Keratinocyte (primary cell): Measurements from ENCODE around the gene GPR15LG. TPM values are rescaled to one million over a fixed set of nuclear protein-coding genes. Genes with fewer than 3 reads are reported as not detected.

Experiments
- DNase-seq: peaks from one replicate; pipeline ENCODE4 v3.0.0-alpha.2; 2011; ENCODE audit warnings: low read depth, missing footprints, low spot score
- FAIRE-seq: peaks from 2 replicates; lab custom pipeline; 2011; peaks lifted over from hg19 to GRCh38; lab: Jason Lieb, UNC
- H2AFZ ChIP-seq: 2 replicates; pipeline ENCODE4 v1.6.0; 2012; ENCODE audit warnings: low read length, control low read depth, inconsistent platforms; ENCODE audit not compliant: control insufficient read depth
- H3K27ac ChIP-seq: 2 replicates; pipeline ENCODE4 v1.5.1; 2011; ENCODE audit warnings: low read length; ENCODE audit not compliant: control insufficient read depth, insufficient read depth
- H3K27me3 ChIP-seq: 3 replicates; pipeline ENCODE4 v1.6.0; 2011; ENCODE audit warnings: low read length; ENCODE audit not compliant: control insufficient read depth, insufficient read depth; ENCODE audit errors: extremely low read depth
- H3K36me3 ChIP-seq, 2 experiments: 2 replicates in 1 of 2; 3 replicates in 1 of 2; pipeline ENCODE4 v1.5.1; 2011; ENCODE audit warnings: low read length in 2 of 2, mild to moderate bottlenecking in 1 of 2; ENCODE audit not compliant: control insufficient read depth in 2 of 2, insufficient read depth in 2 of 2; ENCODE audit errors: extremely low read depth in 1 of 2
- H3K4me1 ChIP-seq: 3 replicates; pipeline ENCODE4 v1.5.1; 2011; ENCODE audit warnings: low read length; ENCODE audit not compliant: control insufficient read depth, insufficient read depth; ENCODE audit errors: extremely low read depth
- H3K4me2 ChIP-seq: 3 replicates; pipeline ENCODE4 v1.6.0; 2011; ENCODE audit warnings: low read depth, low read length; ENCODE audit not compliant: control insufficient read depth, insufficient read depth; ENCODE audit errors: extremely low read depth
- H3K4me3 ChIP-seq, 3 experiments: fragments of 200-600 bp in 1 of 3; sonication (generic) in 1 of 3; 2 replicates in 2 of 3; 3 replicates in 1 of 3; pipeline ENCODE4 v1.5.1; 2011 to 2016; ENCODE audit warnings: low read length in 3 of 3, mild to moderate bottlenecking in 3 of 3, control low read depth in 2 of 3, inconsistent platforms in 1 of 3, low read depth in 1 of 3, mixed read lengths in 1 of 3, mixed run types in 1 of 3, moderate library complexity in 1 of 3; ENCODE audit not compliant: control insufficient read depth in 2 of 3, insufficient read depth in 2 of 3; ENCODE audit errors: extremely low read depth in 1 of 3
- H3K79me2 ChIP-seq: 2 replicates; pipeline ENCODE4 v1.6.0; 2012; ENCODE audit warnings: low read length; ENCODE audit not compliant: control insufficient read depth, insufficient read depth
- H3K9ac ChIP-seq: 3 replicates; pipeline ENCODE4 v1.6.0; 2011; ENCODE audit warnings: low read length; ENCODE audit not compliant: control insufficient read depth, insufficient read depth; ENCODE audit errors: extremely low read depth
- H3K9me1 ChIP-seq: 3 replicates; pipeline ENCODE4 v1.6.0; 2011; ENCODE audit warnings: low read length; ENCODE audit not compliant: control insufficient read depth, insufficient read depth; ENCODE audit errors: extremely low read depth
- H3K9me3 ChIP-seq: 2 replicates; pipeline ENCODE4 v1.5.1; 2012; ENCODE audit warnings: low read depth, low read length; ENCODE audit not compliant: control insufficient read depth
- H4K20me1 ChIP-seq: 3 replicates; pipeline ENCODE4 v1.6.0; 2011; ENCODE audit warnings: low read length; ENCODE audit not compliant: control insufficient read depth, insufficient read depth; ENCODE audit errors: extremely low read depth
- CTCF ChIP-seq, 3 experiments: IDR thresholded peaks in 1 of 3; conservative IDR thresholded peaks in 1 of 3; optimal IDR thresholded peaks in 1 of 3; 2 replicates in 2 of 3; 3 replicates in 1 of 3; pipeline versions ENCODE3 to v1.5.1; 2011; ENCODE audit warnings: low read length in 3 of 3, mild to moderate bottlenecking in 3 of 3, moderate library complexity in 2 of 3, control low read depth in 1 of 3, inconsistent platforms in 1 of 3; ENCODE audit not compliant: insufficient read depth in 2 of 3; ENCODE audit errors: extremely low read depth in 1 of 3
- EZH2 ChIP-seq: IDR thresholded peaks from one replicate; pipeline ENCODE4 v1.6.1; 2012; ENCODE audit warnings: inconsistent platforms, mild to moderate bottlenecking, low read length, moderate library complexity
- dilution Hi-C: fragments of 300-500 bp; cut with MboI; formaldehyde crosslinking; loops from one replicate; pipeline ENCODE4 v1.7.0; 2020; ENCODE audit warnings: low sequenced_read_pairs; ENCODE audit not compliant: extremely low pct_ligation_motif_present
- polyA plus RNA-seq, 5 experiments: library from polyadenylated mRNA; depleted of rRNA in 3 of 5; stranded (reverse) in 3 of 5; stranded (forward) in 1 of 5; unstranded in 1 of 5; fragments of >200 nt; gene quantifications; 1 replicate in 1 of 5; 2 replicates in 3 of 5; 3 replicates in 1 of 5; pipeline versions ENCODE4 v1.2.1 to v1.2.3, GENCODE V29; 2011 to 2012; ENCODE audit warnings: missing spikeins in 2 of 5, low read depth in 1 of 5, low replicate concordance in 1 of 5

GPR15LG gene
- polyA plus RNA-seq, 1 donor (not counting 4 experiments of a cell fraction or from before 2014, with no cell fraction given) = 10.4 TPM

GRCh38 chr10:84156009-84156408 is 17.6 kb upstream of the GPR15LG start:
- DNase-seq (no peak), FAIRE-seq (no peak)
- H3K9ac ChIP-seq = no peak overlapping the region
- no peaks in the 10 kb centered on the region for H3K27me3 ChIP-seq
- no peaks in the 10 kb centered on the region for H4K20me1 ChIP-seq
- H3K4me3 ChIP-seq = no peak overlapping the region
- no peaks in the 10 kb centered on the region for H3K9me1 ChIP-seq
- dilution Hi-C loops = no loop called here
- no peak overlapping the region for H3K27ac ChIP-seq
- peaks cover 3% of the 10 kb centered on the region for H3K4me1 ChIP-seq
- no peak overlapping the region for H2AFZ ChIP-seq
- H3K4me2 ChIP-seq = no peak overlapping the region
- H3K36me3 ChIP-seq = peaks cover 7 to 17% of the 10 kb centered on the region in 2 experiments
- no peaks in the 10 kb centered on the region for H3K9me3 ChIP-seq
- no peaks in the 10 kb centered on the region for H3K79me2 ChIP-seq
- no peak for TF ChIP-seq CTCF (optimal IDR thresholded peaks at IDR 0.05 in 1 of 3, IDR thresholded peaks at IDR 0.05 in 1 of 3, conservative IDR thresholded peaks at IDR 0.05 in 1 of 3; ENCODE audit: extremely low read depth in 1 of 3, insufficient read depth in 2 of 3, low read length in 3 of 3)
- TF ChIP-seq EZH2 = no peak

- Histone ChIP-seq H3K36me3 (peaks cover 7 to 16% of the 10 kb centered on the region in 2 experiments), H3K9me1 (no peaks in the 10 kb centered on the region), H3K9me3 (no peaks in the 10 kb centered on the region), H4K20me1 (no peaks in the 10 kb centered on the region), H3K4me1 (peaks cover 3% of the 10 kb centered on the region), H2AFZ (no peak overlapping the region), H3K9ac (no peak overlapping the region), H3K4me3 (no peak overlapping the region), H3K79me2 (no peaks in the 10 kb centered on the region), H3K27ac (no peak overlapping the region), H3K4me2 (no peak overlapping the region), H3K27me3 (no peaks in the 10 kb centered on the region)
- dilution Hi-C loops = no loop called here
- DNase-seq = no peak
- no peak for TF ChIP-seq CTCF (optimal IDR thresholded peaks at IDR 0.05 in 1 of 3, IDR thresholded peaks at IDR 0.05 in 1 of 3, conservative IDR thresholded peaks at IDR 0.05 in 1 of 3; ENCODE audit: extremely low read depth in 1 of 3, insufficient read depth in 2 of 3, low read length in 3 of 3)
- TF ChIP-seq EZH2 = no peak
- FAIRE-seq = no peak
Measured at GRCh38 chr10:84156768-84157167, 16.8 kb upstream of the GPR15LG start.
